ENCODE data around the gene GFOD2.

DNA sequence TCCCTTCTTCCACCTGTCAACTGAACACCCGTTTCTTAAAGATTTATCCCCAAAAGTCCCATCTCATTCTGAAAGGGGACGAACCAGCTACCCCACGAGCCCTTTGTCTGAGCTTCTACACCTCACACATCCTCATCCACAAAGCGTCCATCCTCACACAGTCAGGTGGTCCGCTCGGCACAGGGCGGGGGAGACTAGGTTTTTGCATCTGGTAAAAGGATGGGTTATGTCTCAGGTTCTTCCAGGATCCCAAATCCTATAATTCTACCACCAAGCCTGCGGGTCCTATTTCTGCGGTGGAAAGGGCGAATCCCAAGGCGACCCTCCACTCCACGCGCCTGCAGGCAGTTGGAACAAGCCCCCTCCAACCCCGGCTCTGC is 458 bp downstream of the GFOD2 start:
- TF ChIP-seq, protein P1, sequence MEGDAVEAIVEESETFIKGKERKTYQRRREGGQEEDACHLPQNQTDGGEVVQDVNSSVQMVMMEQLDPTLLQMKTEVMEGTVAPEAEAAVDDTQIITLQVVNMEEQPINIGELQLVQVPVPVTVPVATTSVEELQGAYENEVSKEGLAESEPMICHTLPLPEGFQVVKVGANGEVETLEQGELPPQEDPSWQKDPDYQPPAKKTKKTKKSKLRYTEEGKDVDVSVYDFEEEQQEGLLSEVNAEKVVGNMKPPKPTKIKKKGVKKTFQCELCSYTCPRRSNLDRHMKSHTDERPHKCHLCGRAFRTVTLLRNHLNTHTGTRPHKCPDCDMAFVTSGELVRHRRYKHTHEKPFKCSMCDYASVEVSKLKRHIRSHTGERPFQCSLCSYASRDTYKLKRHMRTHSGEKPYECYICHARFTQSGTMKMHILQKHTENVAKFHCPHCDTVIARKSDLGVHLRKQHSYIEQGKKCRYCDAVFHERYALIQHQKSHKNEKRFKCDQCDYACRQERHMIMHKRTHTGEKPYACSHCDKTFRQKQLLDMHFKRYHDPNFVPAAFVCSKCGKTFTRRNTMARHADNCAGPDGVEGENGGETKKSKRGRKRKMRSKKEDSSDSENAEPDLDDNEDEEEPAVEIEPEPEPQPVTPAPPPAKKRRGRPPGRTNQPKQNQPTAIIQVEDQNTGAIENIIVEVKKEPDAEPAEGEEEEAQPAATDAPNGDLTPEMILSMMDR (IDR thresholded peaks at IDR 0.05; ENCODE audit: low read depth, low read length), result no peak
- no peak for TF ChIP-seq POLR2A (IDR thresholded peaks at IDR 0.05; ENCODE audit: extremely low read depth, insufficient read length)
- TF ChIP-seq MYC (IDR thresholded peaks at IDR 0.05; ENCODE audit: low read depth, low read length), result no peak
- 0 out of 2 replicates have a peak, but pooled peaks have one; percentile 5 for TF ChIP-seq MAX (IDR thresholded peaks at IDR 0.05; ENCODE audit: low read depth, low read length)
